CD4-positive, alpha-beta T cell (primary cell): ENCODE results near the gene SLAMF1. TPM values are rescaled to one million over a fixed set of nuclear protein-coding genes. Genes with fewer than 3 reads are reported as not detected.
A peak's percentile ranks its signal among the peaks of the same experiment; 100 is the strongest.

Experiments
- ATAC-seq: fragments of 200-7000 bp; cut with Tn5 transposase; one replicate; pipeline ENCODE4 v1.10.0; 2022; ENCODE audit warnings: mild to moderate bottlenecking; ENCODE audit not compliant: poor library complexity
- CTCF ChIA-PET: fragments of 350-600 bp; sonication (Branson Sonifier 250); formaldehyde crosslinking; loops from one replicate; lab custom pipeline; 2021; ENCODE audit warnings: antibody characterized with exemption, inconsistent platforms; lab: Charles Lee
- POLR2A ChIA-PET: fragments of 350-600 bp; sonication (Branson Sonifier 250); formaldehyde crosslinking; loops from one replicate; lab custom pipeline; 2021; ENCODE audit warnings: antibody characterized with exemption, inconsistent platforms; lab: Charles Lee
- DNase-seq, 14 experiments: peaks; one replicate each; pipeline ENCODE4 v3.0.0-alpha.2; 2013 to 2020; ENCODE audit warnings: mixed read lengths in 2 of 14
- H3K27ac ChIP-seq, 2 donors: one replicate each; pipeline versions ENCODE4 v1.5.1 to v1.7.0; 2013; ENCODE audit warnings: low read length in 2 of 2, low read depth in 1 of 2, mild to moderate bottlenecking in 1 of 2
- H3K27me3 ChIP-seq, 2 experiments: 1 replicate in 1 of 2; 2 replicates in 1 of 2; pipeline versions ENCODE4 v1.6.1 to v1.7.0; 2013; ENCODE audit warnings: low read length in 2 of 2, control low read depth in 1 of 2, mild to moderate bottlenecking in 1 of 2, moderate library complexity in 1 of 2; ENCODE audit not compliant: insufficient read depth in 2 of 2, control insufficient read depth in 1 of 2
- H3K36me3 ChIP-seq: one replicate; pipeline ENCODE4 v1.6.1; 2013; ENCODE audit warnings: low read length, control low read depth; ENCODE audit not compliant: insufficient read depth
- H3K4me1 ChIP-seq: one replicate; pipeline ENCODE4 v1.6.1; 2013; ENCODE audit warnings: low read length, control low read depth; ENCODE audit not compliant: insufficient read depth
- H3K4me3 ChIP-seq: one replicate; pipeline ENCODE4 v1.5.1; 2013; ENCODE audit warnings: mild to moderate bottlenecking, low read length, moderate library complexity
- H3K9me3 ChIP-seq, 2 experiments: 1 replicate in 1 of 2; 2 replicates in 1 of 2; pipeline versions ENCODE4 v1.6.1 to v1.7.0; 2013; ENCODE audit warnings: low read length in 2 of 2, mild to moderate bottlenecking in 2 of 2, control low read depth in 1 of 2, moderate library complexity in 1 of 2; ENCODE audit not compliant: control insufficient read depth in 1 of 2, insufficient read depth in 1 of 2
- H3K27ac Mint-ChIP-seq: one replicate; pipeline ENCODE4 v1.8.0; 2020; ENCODE audit warnings: mixed read lengths
- H3K27me3 Mint-ChIP-seq: one replicate; pipeline ENCODE4 v1.8.0; 2021; ENCODE audit warnings: mixed read lengths
- H3K36me3 Mint-ChIP-seq: one replicate; pipeline ENCODE4 v1.8.0; 2021; ENCODE audit warnings: low read depth, mixed read lengths
- H3K4me1 Mint-ChIP-seq: one replicate; pipeline ENCODE4 v1.8.0; 2021; ENCODE audit warnings: low read depth, mixed read lengths
- H3K4me3 Mint-ChIP-seq: one replicate; pipeline ENCODE4 v1.8.0; 2020; ENCODE audit warnings: mild to moderate bottlenecking, mixed read lengths
- H3K9me3 Mint-ChIP-seq: one replicate; pipeline ENCODE4 v1.8.0; 2020; ENCODE audit warnings: mixed read lengths
- CTCF ChIP-seq: fragments of 200-600 bp; IDR thresholded peaks from one replicate; pipeline ENCODE4 v1.8.0; 2022; ENCODE audit warnings: antibody characterized with exemption, mild to moderate bottlenecking
- intact Hi-C, 2 experiments: fragments of 100-400 bp; cut with DNase I in 1 of 2; cut with micrococcal nuclease in 1 of 2; formaldehyde crosslinking; loops; one replicate each; pipeline versions ENCODE4 v1.15.1 to v1.9.0; 2023 to 2025; cut with DNase I, micrococcal nuclease
- total RNA-seq, 174 experiments: library from RNA in 2 of 174; stranded (reverse) in 2 of 174; gene quantifications; one replicate each; pipeline ENCODE4 v1.2.3 and lab custom pipeline; 2021 to 2026

SLAMF1 gene
- total RNA-seq, 2 experiments from 2014 or later: 39.4 to 39.8 TPM

- Mint-ChIP-seq H3K27me3 (no peaks in the 10 kb centered on the region), H3K27ac (peak overlapping the region; percentile 97), H3K9me3 (no peaks in the 10 kb centered on the region), H3K36me3 (peaks cover 64% of the 10 kb centered on the region), H3K4me3 (peak overlapping the region; percentile 97), H3K4me1 (peaks cover 93% of the 10 kb centered on the region)
- Histone ChIP-seq H3K4me1 (peaks cover 57% of the 10 kb centered on the region), H3K36me3 (peaks cover 19% of the 10 kb centered on the region), H3K9me3 (no peaks in the 10 kb centered on the region), H3K27ac (peak overlapping the region; percentile 68), H3K27me3 (no peaks in the 10 kb centered on the region), H3K4me3 (peak overlapping the region; percentile 69)
- POLR2A ChIA-PET: interaction anchor here (0.6 to 2.5 kb wide), 7 partner anchors 9 to 41 kb away, joined by 3 to 28 read pairs (median 5); no protein-coding TSS in a partner anchor
- CTCF ChIA-PET: interaction anchor here (0.7 to 2.0 kb wide), 6 partner anchors 12 to 40 kb away, joined by 3 to 8 read pairs (median 4); no protein-coding TSS in a partner anchor
- TF ChIP-seq CTCF: no peak
- intact Hi-C loops: loop anchor here in 1 of 2 experiments (2.0 kb wide), 1 partner anchor 19 kb away; no protein-coding TSS in a partner anchor
- ATAC-seq (peak; percentile 18), DNase-seq (peak in 4 of 14 experiments; percentile 45 to 61 (median 50))
Observed at GRCh38 chr1:160641323-160642280, 5.2 kb downstream of the SLAMF1 start.

GRCh38 chr1:160640359-160641123 is 6.3 kb downstream of the SLAMF1 start:
- TF ChIP-seq CTCF: no peak
- intact Hi-C loops: no loop called here
- Histone ChIP-seq H3K4me1 (peaks cover 68% of the 10 kb centered on the region), H3K9me3 (no peaks in the 10 kb centered on the region), H3K4me3 (peak overlapping the region; percentile 69), H3K27me3 (no peaks in the 10 kb centered on the region), H3K27ac (peak overlapping the region; percentile 68), H3K36me3 (peaks cover 28% of the 10 kb centered on the region)
- ATAC-seq (peak; percentile 55), DNase-seq (peak in 3 of 14 experiments; percentile 51 to 68 (median 62))
- Mint-ChIP-seq H3K4me1 (peaks cover 97% of the 10 kb centered on the region), H3K27ac (peak overlapping the region; percentile 97), H3K36me3 (peaks cover 65% of the 10 kb centered on the region), H3K27me3 (no peaks in the 10 kb centered on the region), H3K9me3 (no peaks in the 10 kb centered on the region), H3K4me3 (peak overlapping the region; percentile 79)
- CTCF ChIA-PET: interaction anchor here (0.8 to 1.8 kb wide), 8 partner anchors 11 to 86 kb away, joined by 3 to 6 read pairs (median 4); no protein-coding TSS in a partner anchor
- POLR2A ChIA-PET: interaction anchor here (0.7 to 2.5 kb wide), 12 partner anchors 11 to 156 kb away, joined by 3 to 28 read pairs (median 5); no protein-coding TSS in a partner anchor

DNA sequence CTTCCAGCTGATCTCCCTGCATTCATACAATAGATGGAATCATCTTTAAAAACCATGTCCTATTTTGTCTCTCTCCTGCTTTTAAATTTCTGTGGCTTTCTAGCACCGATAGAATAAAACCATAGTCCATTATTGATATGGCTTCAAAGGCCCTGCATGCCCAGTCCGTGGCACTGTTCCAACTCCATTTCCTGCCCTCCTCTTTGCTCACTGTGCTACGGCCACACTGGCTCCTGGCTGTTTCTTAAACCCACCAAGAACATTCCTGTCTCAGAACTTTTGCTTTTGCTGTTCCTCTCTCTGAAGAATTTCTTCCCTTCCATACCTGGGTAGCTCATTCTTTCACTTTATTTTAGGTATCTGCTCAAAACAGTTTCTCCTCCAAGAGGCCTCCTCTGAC is 7.2 kb downstream of the SLAMF1 start:
- intact Hi-C loops: loop anchor here in 1 of 2 experiments (5.0 kb wide), 1 partner anchor 68 kb away; no protein-coding TSS in a partner anchor
- H3K4me3 Mint-ChIP-seq: peak overlapping the region; percentile 68
- no peaks in the 10 kb centered on the region for H3K9me3 ChIP-seq
- peaks cover 35% of the 10 kb centered on the region for H3K36me3 ChIP-seq
- peaks cover 97% of the 10 kb centered on the region for H3K4me1 Mint-ChIP-seq
- H3K9me3 Mint-ChIP-seq: no peaks in the 10 kb centered on the region
- TF ChIP-seq CTCF: no peak
- H3K4me1 ChIP-seq: peaks cover 77% of the 10 kb centered on the region
- ATAC-seq: no peak
- DNase-seq: peak in 3 of 14 experiments; percentile 52 to 62 (median 59)
- peak overlapping the region; percentile 71 to 72 for H3K27ac ChIP-seq
- H3K36me3 Mint-ChIP-seq: peaks cover 64% of the 10 kb centered on the region
- H3K27me3 Mint-ChIP-seq: no peaks in the 10 kb centered on the region
- no peaks in the 10 kb centered on the region for H3K27me3 ChIP-seq
- peak overlapping the region; percentile 27 for H3K4me3 ChIP-seq
- ChIA-PET POLR2A (interaction anchor here (1.0 to 2.5 kb wide), 10 partner anchors 8 to 157 kb away, joined by 3 to 28 read pairs (median 5); partner anchors contain the start of gene CD48), CTCF (interaction anchor here (1.0 to 1.8 kb wide), 4 partner anchors 15 to 26 kb away, joined by 3 to 6 read pairs (median 4); no protein-coding TSS in a partner anchor)
- H3K27ac Mint-ChIP-seq: peak overlapping the region; percentile 97
